ENCODE results near the gene C1QBP. TPM values are rescaled to one million over a fixed set of nuclear protein-coding genes. Genes with fewer than 3 reads are reported as not detected.

Gene C1QBP
- total RNA-seq, 1 donor, result 137 TPM

DNA sequence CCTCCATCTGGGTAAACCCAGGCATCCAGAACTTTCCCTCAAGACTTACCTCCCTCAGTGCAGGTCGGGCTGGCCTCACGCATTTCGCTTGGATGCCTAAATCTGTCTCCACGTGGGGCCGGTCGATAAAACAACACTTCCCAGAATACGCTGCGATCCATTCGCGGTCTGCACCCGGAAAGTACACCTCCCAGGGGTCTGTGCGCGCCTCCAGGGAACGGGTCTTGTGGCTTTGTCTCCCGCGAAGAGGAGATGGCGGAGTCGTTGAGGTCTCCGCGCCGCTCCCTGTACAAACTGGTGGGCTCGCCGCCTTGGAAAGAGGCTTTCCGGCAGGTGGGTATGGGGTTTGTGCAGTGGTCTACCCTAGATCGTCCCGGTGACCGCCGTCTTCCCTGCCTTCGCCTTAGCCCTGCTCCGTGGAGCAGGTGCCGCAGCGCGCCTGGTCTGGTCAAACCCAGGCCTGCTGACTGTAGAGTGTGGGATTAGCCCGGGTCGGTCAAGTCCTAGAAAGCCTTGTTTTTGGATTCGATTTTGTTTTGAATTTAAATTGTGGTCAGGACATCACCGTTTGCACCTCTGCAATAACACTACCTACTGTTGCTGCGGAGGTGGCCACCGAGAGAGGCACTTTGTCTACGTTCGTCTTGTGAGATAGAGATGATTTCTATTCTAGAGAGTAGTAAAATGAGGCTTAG is 18.8 kb downstream of the C1QBP start, which contains the start of gene RPAIN:
TSS of gene RPAIN (plus strand) at position 224 of the 695 bp plus-strand sequence. CDS start at position 253, 29 bp downstream.
- Histone ChIP-seq H3K36me3 (ENCODE audit: insufficient read depth, low read length) (peaks cover 38% of the 10 kb centered on the region), H3K27me3 (ENCODE audit: insufficient read depth, low read length) (no peaks in the 10 kb centered on the region), H3K4me1 (ENCODE audit: insufficient read depth, low read length) (peaks cover 27% of the 10 kb centered on the region), H3K79me2 (ENCODE audit: insufficient read depth, low read length) (peaks cover 55% of the 10 kb centered on the region), H3K27ac (ENCODE audit: low read depth, low read length) (peak within 1 kb of the TSS; percentile 90), H4K20me1 (ENCODE audit: insufficient read depth, low read length) (peaks cover 7% of the 10 kb centered on the region), H2AFZ (ENCODE audit: low read length) (peak within 1 kb of the TSS; percentile 99), H3K4me3 (ENCODE audit: insufficient read depth, low read length) (peak within 1 kb of the TSS; percentile 98), H3K4me2 (ENCODE audit: insufficient read depth, low read length) (peak within 1 kb of the TSS; percentile 99), H3K9me3 (ENCODE audit: low read depth, low read length) (no peaks in the 10 kb centered on the region)
- TF ChIP-seq, protein P1, sequence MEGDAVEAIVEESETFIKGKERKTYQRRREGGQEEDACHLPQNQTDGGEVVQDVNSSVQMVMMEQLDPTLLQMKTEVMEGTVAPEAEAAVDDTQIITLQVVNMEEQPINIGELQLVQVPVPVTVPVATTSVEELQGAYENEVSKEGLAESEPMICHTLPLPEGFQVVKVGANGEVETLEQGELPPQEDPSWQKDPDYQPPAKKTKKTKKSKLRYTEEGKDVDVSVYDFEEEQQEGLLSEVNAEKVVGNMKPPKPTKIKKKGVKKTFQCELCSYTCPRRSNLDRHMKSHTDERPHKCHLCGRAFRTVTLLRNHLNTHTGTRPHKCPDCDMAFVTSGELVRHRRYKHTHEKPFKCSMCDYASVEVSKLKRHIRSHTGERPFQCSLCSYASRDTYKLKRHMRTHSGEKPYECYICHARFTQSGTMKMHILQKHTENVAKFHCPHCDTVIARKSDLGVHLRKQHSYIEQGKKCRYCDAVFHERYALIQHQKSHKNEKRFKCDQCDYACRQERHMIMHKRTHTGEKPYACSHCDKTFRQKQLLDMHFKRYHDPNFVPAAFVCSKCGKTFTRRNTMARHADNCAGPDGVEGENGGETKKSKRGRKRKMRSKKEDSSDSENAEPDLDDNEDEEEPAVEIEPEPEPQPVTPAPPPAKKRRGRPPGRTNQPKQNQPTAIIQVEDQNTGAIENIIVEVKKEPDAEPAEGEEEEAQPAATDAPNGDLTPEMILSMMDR (IDR thresholded peaks at IDR 0.05; ENCODE audit: extremely low read depth, low read depth, low read length), result no peak
- peak; percentile 86 for DNase-seq (ENCODE audit: insufficient read length, low spot score, missing footprints)

DNA sequence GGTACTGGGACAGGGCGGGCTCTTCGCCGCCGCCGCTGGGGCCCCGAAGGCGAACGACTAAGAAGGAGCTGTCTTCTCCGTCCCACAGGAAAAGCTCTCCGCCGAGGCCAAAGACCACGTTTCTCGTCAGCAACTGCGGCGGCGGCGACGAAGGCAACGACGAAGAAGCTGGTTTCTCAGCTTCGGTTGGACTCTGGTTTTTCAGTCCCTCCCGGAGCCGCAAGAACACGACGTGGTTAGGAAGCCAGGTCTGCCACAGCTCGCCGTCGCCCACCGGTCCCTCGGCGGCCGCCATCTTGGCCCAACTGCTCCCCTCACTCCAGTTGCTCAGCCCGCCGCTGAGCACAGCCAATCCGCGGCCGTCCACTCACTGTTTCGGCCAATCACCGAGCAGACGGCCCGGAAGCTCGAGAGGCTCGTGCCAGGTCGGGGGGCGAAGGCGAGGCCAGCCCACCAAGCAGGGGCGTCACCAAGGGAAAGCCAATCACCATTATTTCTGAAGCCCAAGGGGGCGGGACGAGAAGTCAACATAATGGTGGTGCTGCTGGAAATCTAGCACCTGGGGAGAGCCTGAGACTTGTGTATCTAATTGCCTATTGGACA is 19.5 kb downstream of the C1QBP start, which contains the start of gene NUP88:
TSS of gene NUP88 (minus strand) at position 307 of the 603 bp plus-strand sequence. CDS start at position 295, 12 bp downstream.
- Histone ChIP-seq H3K27me3 (ENCODE audit: insufficient read depth, low read length) (no peaks in the 10 kb centered on the region), H3K4me1 (ENCODE audit: insufficient read depth, low read length) (peaks cover 28% of the 10 kb centered on the region), H3K27ac (ENCODE audit: low read depth, low read length) (peak within 1 kb of the TSS; percentile 90), H3K4me3 (ENCODE audit: insufficient read depth, low read length) (peak within 1 kb of the TSS; percentile 98), H3K36me3 (ENCODE audit: insufficient read depth, low read length) (peaks cover 39% of the 10 kb centered on the region), H4K20me1 (ENCODE audit: insufficient read depth, low read length) (peaks cover 7% of the 10 kb centered on the region), H3K4me2 (ENCODE audit: insufficient read depth, low read length) (peak within 1 kb of the TSS; percentile 99), H2AFZ (ENCODE audit: low read length) (peak within 1 kb of the TSS; percentile 99), H3K9me3 (ENCODE audit: low read depth, low read length) (no peaks in the 10 kb centered on the region), H3K79me2 (ENCODE audit: insufficient read depth, low read length) (peaks cover 55% of the 10 kb centered on the region)
- TF ChIP-seq, protein P1 (IDR thresholded peaks at IDR 0.05; ENCODE audit: extremely low read depth, low read depth, low read length), result no peak
- DNase-seq (ENCODE audit: insufficient read length, low spot score, missing footprints), result peak; percentile 96

DNA sequence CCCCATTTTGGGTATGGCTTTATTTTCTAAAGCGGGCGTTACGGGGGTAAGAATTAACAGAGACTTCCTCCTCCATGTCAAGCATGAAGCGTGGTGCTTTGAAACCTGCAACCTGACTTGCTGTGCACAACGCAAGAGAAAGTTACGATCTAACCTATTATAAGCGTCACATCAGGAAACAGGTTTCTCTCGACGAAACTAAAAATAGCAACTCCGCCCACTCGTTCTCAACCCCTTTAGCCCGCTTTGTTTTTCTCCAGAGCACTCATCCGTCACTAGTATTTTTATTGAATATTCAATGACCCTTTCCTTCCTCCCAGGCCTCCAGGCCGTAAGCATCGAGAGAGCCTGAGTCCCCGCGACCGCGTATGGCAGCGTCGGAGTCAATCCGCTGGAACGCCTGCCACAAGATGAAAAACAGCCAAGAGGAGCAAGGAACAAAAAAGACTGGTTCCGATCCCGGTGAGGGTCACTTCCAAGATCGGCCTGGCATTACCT is 20.0 kb downstream of the C1QBP start:
- peak; percentile 63 for DNase-seq (ENCODE audit: insufficient read length, low spot score, missing footprints)
- Histone ChIP-seq H3K27me3 (ENCODE audit: insufficient read depth, low read length) (no peaks in the 10 kb centered on the region), H3K36me3 (ENCODE audit: insufficient read depth, low read length) (peaks cover 33% of the 10 kb centered on the region), H3K4me3 (ENCODE audit: insufficient read depth, low read length) (peak overlapping the region; percentile 98), H3K4me2 (ENCODE audit: insufficient read depth, low read length) (peak overlapping the region; percentile 99), H3K27ac (ENCODE audit: low read depth, low read length) (peak overlapping the region; percentile 90), H2AFZ (ENCODE audit: low read length) (peak overlapping the region; percentile 99), H3K9me3 (ENCODE audit: low read depth, low read length) (no peaks in the 10 kb centered on the region), H3K79me2 (ENCODE audit: insufficient read depth, low read length) (peaks cover 55% of the 10 kb centered on the region), H4K20me1 (ENCODE audit: insufficient read depth, low read length) (peaks cover 10% of the 10 kb centered on the region), H3K4me1 (ENCODE audit: insufficient read depth, low read length) (peaks cover 34% of the 10 kb centered on the region)
- TF ChIP-seq, protein P1 (IDR thresholded peaks at IDR 0.05; ENCODE audit: extremely low read depth, low read depth, low read length), result no peak

DNA sequence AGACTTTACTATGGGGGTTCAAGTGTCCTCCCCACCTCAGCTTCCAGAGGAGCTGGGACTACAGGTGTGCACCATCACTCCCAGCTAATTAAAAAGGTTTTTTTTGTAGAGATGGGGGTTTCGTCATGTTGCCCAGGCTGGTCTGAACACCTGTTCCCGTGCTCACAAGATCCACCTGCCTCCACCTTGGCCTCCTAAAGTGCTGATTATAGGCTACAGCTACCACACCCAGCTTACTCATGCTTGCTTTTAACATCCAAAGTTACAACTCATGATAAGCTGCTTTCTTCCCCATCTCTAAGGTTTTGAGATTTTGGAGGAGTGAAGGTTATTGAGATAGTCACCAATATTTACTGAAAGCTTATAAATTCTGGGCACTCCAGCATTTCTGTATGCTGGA is 22.1 kb downstream of the C1QBP start:
- H3K4me2 ChIP-seq (ENCODE audit: insufficient read depth, low read length), result no peak overlapping the region
- DNase-seq (ENCODE audit: insufficient read length, low spot score, missing footprints), result no peak
- H2AFZ ChIP-seq (ENCODE audit: low read length), result no peak overlapping the region
- H3K9me3 ChIP-seq (ENCODE audit: low read depth, low read length), result no peaks in the 10 kb centered on the region
- TF ChIP-seq, protein P1 (IDR thresholded peaks at IDR 0.05; ENCODE audit: extremely low read depth, low read depth, low read length), result no peak
- peaks cover 68% of the 10 kb centered on the region for H3K79me2 ChIP-seq (ENCODE audit: insufficient read depth, low read length)
- H3K27me3 ChIP-seq (ENCODE audit: insufficient read depth, low read length), result no peaks in the 10 kb centered on the region
- no peak overlapping the region for H3K27ac ChIP-seq (ENCODE audit: low read depth, low read length)
- peaks cover 25% of the 10 kb centered on the region for H4K20me1 ChIP-seq (ENCODE audit: insufficient read depth, low read length)
- peaks cover 33% of the 10 kb centered on the region for H3K4me1 ChIP-seq (ENCODE audit: insufficient read depth, low read length)
- no peak overlapping the region for H3K4me3 ChIP-seq (ENCODE audit: insufficient read depth, low read length)
- H3K36me3 ChIP-seq (ENCODE audit: insufficient read depth, low read length), result peaks cover 37% of the 10 kb centered on the region
